Adrenal gland (tissue), 5 donors: ENCODE data around the gene FBLN1.
"Not testable (repeated sequence)": the region's sequence is repeated elsewhere in the genome, so short reads cannot be mapped to it uniquely, and the experiment has no call there.

ENCODE experiments used
- CTCF ChIP-seq, 6 experiments: fragments of 450-650 bp in 4 of 6; fragments of 200-600 bp in 2 of 6; sonication (generic) in 1 of 6; IDR thresholded peaks; 1 replicate in 5 of 6; 2 replicates in 1 of 6; pipeline versions ENCODE4 v1.5.1 to v1.8.0; 2016 to 2021; ENCODE audit warnings: antibody characterized with exemption in 6 of 6, mild to moderate bottlenecking in 2 of 6, moderate library complexity in 1 of 6
- POLR2A ChIP-seq, 2 donors: fragments of 450-650 bp; IDR thresholded peaks; one replicate each; pipeline ENCODE4 v1.6.1; 2017; ENCODE audit warnings: antibody characterized with exemption in 2 of 2, mild to moderate bottlenecking in 2 of 2, moderate library complexity in 1 of 2
- donor health status: DM: no; HTN: no; CAD: no.

- TF ChIP-seq CTCF, POLR2A (IDR thresholded peaks at IDR 0.05): not testable (repeated sequence)
These were observed 120.9 kb downstream of the FBLN1 start for GRCh38 chr22:45623464-45624145.
